ENCODE results near the gene CFDP1. TPM values are rescaled to one million over a fixed set of nuclear protein-coding genes. Genes with fewer than 3 reads are reported as not detected.

Gene CFDP1
- total and polyA plus RNA-seq, 4 donors, result 44.8 to 105 (median 64.1) TPM

- ATAC-seq (ENCODE audit: insufficient read depth, low FRiP score) (no peak), DNase-seq (no peak)
- Histone ChIP-seq H3K9ac (ENCODE audit: insufficient read depth in 1 of 2, low read length in 2 of 2) (no peak overlapping the region), H3K36me3 (ENCODE audit: control insufficient read depth in 4 of 4, insufficient read depth in 4 of 4, low read length in 4 of 4) (peaks cover 0 to 8% (median 2%) of the 10 kb centered on the region in 4 donors), H3K9me3 (ENCODE audit: control insufficient read depth in 4 of 4, insufficient read depth in 3 of 4, low read length in 3 of 4) (no peaks in the 10 kb centered on the region), H3K27ac (ENCODE audit: low read depth in 1 of 2, low read length in 1 of 2) (no peak overlapping the region), H3K27me3 (ENCODE audit: control insufficient read depth in 3 of 3, insufficient read depth in 3 of 3, low read length in 2 of 3) (no peaks in the 10 kb centered on the region), H3K4me3 (no peak overlapping the region), H3K4me1 (ENCODE audit: control insufficient read depth in 5 of 5, insufficient read depth in 5 of 5, low read length in 5 of 5) (peaks cover 0 to 9% (median 3%) of the 10 kb centered on the region in 5 donors)
- WGBS, 2 donors, result 92 to 97% methylated on average over 2 of the region's 2 CpGs
- no peak for TF ChIP-seq CTCF (IDR thresholded peaks at IDR 0.05; ENCODE audit: control extremely low read depth, extremely low read depth)
These were observed 54.7 kb downstream of the CFDP1 start for GRCh38 chr16:75378616-75379015.

- Histone ChIP-seq H3K9ac (ENCODE audit: insufficient read depth in 1 of 2, low read length in 2 of 2) (no peak overlapping the region), H3K27ac (ENCODE audit: low read depth in 1 of 2, low read length in 1 of 2) (peak overlapping the region in 1 of 2 donors; percentile 42), H3K27me3 (ENCODE audit: control insufficient read depth in 3 of 3, insufficient read depth in 3 of 3, low read length in 2 of 3) (no peaks in the 10 kb centered on the region), H3K9me3 (ENCODE audit: control insufficient read depth in 4 of 4, insufficient read depth in 3 of 4, low read length in 3 of 4) (no peaks in the 10 kb centered on the region), H3K4me3 (no peak overlapping the region), H3K4me1 (ENCODE audit: control insufficient read depth in 5 of 5, insufficient read depth in 5 of 5, low read length in 5 of 5) (peaks cover 0 to 10% (median 3%) of the 10 kb centered on the region in 5 donors), H3K36me3 (ENCODE audit: control insufficient read depth in 4 of 4, insufficient read depth in 4 of 4, low read length in 4 of 4) (peaks cover 0 to 8% (median 2%) of the 10 kb centered on the region in 4 donors)
- ATAC-seq (ENCODE audit: insufficient read depth, low FRiP score), result peak; percentile 28
- no peak for TF ChIP-seq CTCF (IDR thresholded peaks at IDR 0.05; ENCODE audit: control extremely low read depth, extremely low read depth)
- peak in 2 of 3 donors; percentile 34 to 45 for DNase-seq
- 49 to 65% methylated on average over 6 of the region's 6 CpGs for WGBS, 2 donors
These were observed 55.4 kb downstream of the CFDP1 start for GRCh38 chr16:75377729-75378386.

- DNase-seq, result no peak
- no peak overlapping the region for H3K9ac ChIP-seq (ENCODE audit: insufficient read depth in 1 of 2, low read length in 2 of 2)
These were observed 56.7 kb downstream of the CFDP1 start for GRCh38 chr16:75376475-75377161.

More at GRCh38 chr16:75376475-75377161, 56.7 kb downstream of the CFDP1 start:
- WGBS, 2 donors, result 93 to 94% methylated on average over 7 of the region's 7 CpGs
- no peak for TF ChIP-seq CTCF (IDR thresholded peaks at IDR 0.05; ENCODE audit: control extremely low read depth, extremely low read depth)
- H3K27ac ChIP-seq (ENCODE audit: low read depth in 1 of 2, low read length in 1 of 2), result no peak overlapping the region
- ATAC-seq (ENCODE audit: insufficient read depth, low FRiP score), result no peak
- peaks cover 0 to 14% (median 3%) of the 10 kb centered on the region in 5 donors for H3K4me1 ChIP-seq (ENCODE audit: control insufficient read depth in 5 of 5, insufficient read depth in 5 of 5, low read length in 5 of 5)
- H3K9me3 ChIP-seq (ENCODE audit: control insufficient read depth in 4 of 4, insufficient read depth in 3 of 4, low read length in 3 of 4), result no peaks in the 10 kb centered on the region
- peaks cover 0 to 7% (median 2%) of the 10 kb centered on the region in 4 donors for H3K36me3 ChIP-seq (ENCODE audit: control insufficient read depth in 4 of 4, insufficient read depth in 4 of 4, low read length in 4 of 4)
- H3K27me3 ChIP-seq (ENCODE audit: control insufficient read depth in 3 of 3, insufficient read depth in 3 of 3, low read length in 2 of 3), result no peaks in the 10 kb centered on the region
- H3K4me3 ChIP-seq, result no peak overlapping the region
